ENCODE measurements around the gene JPH2.
"Not testable (repeated sequence)": the region's sequence is repeated elsewhere in the genome, so short reads cannot be mapped to it uniquely, and the experiment has no call there.

JPH2 gene

DNA sequence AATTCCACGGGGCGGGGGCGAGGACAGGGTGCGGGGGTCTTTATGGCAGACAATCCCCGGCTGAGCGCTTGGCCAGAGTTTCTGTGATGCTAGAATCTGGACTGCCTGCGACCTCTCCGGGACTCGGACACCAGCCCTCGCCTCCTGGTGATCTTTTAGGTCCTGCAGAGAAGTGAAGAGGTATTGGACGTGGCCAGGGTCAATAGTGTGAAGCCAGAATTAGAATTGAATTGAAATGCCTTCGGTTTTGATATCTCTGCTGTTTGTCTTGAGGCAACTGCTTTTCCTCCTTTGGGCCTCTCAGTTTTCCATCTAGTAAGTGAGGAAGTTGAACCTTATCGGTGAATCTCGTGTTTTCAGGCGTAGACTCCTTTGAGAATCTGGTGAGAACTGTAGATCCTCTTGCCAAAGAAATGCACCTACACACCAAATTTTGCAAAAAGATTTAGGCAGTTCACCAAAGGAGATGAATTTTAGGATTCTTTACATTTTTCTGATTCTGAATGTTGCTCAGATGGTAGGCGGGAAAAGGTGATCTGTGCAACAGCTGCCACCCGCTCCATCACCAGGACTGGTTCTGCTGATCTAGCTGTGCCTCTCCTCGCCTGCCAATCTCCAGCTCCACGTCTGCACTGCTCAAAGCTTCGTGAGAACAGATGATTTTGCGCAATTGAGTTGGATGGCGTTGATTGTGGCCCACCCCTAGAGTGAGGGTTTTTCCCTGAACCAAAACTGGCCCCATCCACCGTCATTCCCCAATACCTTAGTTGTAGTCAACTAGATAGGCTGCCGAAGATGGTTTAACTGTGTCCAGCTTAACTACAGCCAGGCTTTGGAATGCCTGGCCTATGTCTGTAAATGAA lies 24.4 kb upstream of the JPH2 start:
- DNase-seq: peak; percentile 71

DNA sequence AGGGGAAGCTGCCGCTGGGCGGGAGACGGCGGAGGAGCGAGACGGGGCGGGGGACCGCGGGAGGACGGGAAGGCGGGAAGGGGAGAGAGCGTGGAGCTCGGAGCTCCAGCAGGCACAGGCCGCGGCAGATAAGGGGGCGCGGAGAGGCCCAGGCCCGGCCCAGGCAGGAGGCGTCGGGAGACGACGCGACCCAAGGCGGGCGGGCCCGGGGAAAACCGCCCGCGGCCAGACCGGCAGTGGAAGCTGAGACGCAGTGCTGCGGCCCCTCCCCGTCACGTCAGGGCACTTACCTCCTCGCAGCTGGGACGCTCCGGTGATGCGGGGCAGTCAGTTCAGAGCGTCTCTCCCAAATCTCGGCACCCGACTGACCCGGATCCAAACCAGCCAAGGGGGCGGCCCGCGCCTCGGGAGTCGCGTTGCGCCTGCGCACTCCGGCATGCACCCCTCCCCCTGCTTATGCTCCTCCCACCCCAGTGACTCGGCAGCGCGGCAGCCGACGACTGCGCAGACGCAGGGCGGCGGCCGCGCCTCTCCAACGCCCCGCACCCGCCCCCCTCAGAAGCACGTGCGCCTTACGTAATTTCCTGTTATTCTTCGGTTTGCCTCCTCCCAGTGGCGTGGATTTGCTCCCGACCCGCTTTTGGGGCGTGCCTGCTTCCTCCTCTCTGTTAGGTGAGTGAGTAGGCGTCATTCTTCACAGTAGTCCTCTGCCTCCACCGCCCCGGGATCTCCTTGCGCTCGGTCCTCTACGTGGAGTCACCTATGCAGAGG lies 23.6 kb upstream of the JPH2 start, which contains the start of gene OSER1:
Gene OSER1 (minus strand): TSS at position 366 of the 771 bp plus-strand sequence. CDS start 3,814 bp downstream, outside the sequence.
- DNase-seq: peak; percentile 100

DNA sequence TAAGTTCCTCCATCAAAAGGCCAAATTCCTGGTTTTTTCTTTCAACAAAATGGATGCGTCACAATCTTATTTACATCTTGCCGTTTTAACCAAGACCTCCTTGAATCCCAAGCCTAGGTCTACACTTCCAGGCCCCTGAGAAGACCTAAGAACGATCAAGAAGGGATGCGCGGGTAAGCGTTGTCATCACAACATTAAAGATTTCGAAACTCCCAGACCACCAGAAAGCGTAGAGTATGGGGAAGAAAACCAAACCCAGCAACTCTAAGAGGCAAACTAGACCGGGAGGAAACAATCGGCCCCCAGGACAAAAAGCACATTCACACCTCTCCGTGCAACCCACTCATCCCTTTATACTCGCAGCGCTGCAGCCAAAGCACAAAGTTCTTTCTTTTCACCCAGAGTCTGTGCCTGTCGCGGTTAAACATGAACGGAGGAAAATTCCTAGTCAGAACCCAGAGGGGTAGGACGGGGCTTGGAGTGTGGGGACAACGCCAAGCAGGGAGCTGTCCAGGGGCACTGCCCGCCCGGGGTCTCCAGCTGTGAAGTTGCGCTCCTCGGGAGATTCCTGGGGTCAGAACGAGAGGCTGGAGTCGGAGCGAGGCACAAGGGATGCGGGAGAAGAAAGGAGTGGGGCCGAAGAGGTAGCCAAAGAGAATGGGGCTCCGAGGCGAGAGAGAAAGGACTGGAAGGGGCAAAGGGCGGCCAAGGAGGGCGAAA lies 22.9 kb upstream of the JPH2 start:
- peak; percentile 64 for DNase-seq

DNA sequence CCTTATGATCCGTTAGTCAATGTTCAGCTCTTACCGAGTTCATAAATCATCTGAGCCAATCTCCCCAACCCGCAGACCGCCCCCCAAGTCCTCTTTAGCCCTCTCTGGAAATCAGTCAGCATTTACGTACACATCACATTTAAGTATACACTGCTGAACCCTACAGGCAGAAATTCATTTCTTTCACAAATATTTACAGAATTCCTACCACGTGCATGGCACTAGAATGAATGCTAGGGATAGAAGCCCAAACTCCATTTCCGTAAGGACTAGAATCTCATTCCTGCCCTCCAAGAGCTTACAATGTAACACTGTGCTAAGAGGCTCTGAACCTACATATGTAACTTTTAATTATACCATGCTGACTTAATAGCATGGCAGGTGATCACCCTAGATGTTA lies 21.8 kb upstream of the JPH2 start:
- DNase-seq: peak; percentile 21

DNA sequence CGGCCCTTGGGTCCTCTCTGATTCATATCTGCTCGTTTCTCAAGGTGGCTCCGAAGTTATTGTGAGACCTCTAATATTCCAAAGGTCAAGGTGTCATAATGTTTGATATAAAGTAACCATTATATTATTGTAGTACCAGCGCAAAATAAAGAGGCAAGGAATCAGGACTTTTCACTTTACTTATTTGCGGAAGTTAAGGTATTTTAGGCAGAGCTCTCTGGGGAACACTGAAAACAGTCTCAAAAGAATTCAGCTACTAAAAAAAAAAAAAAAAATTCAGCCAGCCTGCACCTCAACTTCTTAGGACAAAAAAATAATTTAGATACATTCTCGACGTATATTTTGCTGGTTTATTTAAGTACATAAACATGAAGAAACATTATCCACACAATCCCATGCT lies 21.2 kb upstream of the JPH2 start:
- DNase-seq: no peak

DNA sequence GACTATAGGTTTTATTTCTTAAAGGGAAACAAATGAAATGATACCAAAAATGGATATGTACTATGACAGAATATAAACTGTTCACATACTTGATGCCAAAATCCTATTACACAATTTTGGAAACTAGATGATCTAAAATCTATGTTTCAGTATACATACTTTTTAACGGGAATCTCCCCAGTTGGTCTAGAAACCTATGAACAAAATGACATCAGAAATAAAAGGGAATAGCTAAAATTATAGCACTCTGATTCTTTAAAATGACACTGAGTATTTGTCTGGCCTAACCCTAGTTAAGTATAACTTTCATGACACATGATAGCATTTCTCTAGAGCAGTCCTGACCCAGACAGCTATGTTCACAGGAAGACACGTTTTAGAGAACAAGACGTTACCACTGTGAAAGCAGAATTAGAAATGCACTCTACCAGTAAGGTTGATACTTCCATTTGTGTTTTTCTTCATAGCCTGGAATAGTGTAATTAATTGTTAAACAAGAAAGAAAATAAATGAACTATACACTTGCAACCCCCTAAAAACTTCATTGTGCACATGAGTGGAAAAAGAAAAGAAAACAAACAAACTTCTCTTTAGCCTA lies 20.2 kb upstream of the JPH2 start:
- DNase-seq: no peak

DNA sequence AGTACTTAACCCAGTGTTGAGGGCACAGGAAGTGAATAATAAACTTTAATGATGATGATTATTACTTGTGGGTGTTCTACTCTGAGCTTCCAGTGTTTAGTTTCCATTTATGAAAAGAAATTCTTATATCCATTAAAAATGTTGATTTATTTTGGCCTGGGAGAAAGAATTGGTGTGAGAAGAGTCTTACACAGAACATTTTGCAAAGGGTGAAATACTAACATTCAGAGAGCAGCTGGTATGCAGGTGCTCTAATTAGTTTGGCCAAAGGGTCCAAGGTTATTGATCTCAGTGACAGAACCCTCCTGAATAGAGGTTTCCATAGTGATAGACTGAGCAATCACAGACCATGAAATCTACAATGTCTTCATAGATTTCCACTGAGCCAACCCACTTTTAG lies 19.1 kb upstream of the JPH2 start:
- DNase-seq: no peak

DNA sequence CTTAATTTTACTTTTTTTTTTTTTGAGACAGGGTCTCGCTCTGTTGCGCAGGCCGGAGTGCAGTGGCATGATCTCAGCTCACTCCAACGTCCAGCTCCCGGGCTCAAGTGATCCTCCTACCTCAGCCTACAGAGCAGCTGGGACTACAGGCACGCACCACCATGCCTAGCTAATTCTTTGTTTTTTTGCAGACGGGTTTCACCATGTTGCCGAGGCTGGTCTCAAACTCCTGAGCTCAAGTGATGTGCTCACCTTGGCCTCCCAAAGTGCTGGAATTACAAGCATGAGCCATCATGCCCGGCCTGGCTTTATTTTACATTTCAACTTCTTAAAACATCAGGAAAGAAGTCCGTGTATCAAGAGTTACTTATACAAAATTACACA lies 17.8 kb upstream of the JPH2 start:
- peak; percentile 23 for DNase-seq

DNA sequence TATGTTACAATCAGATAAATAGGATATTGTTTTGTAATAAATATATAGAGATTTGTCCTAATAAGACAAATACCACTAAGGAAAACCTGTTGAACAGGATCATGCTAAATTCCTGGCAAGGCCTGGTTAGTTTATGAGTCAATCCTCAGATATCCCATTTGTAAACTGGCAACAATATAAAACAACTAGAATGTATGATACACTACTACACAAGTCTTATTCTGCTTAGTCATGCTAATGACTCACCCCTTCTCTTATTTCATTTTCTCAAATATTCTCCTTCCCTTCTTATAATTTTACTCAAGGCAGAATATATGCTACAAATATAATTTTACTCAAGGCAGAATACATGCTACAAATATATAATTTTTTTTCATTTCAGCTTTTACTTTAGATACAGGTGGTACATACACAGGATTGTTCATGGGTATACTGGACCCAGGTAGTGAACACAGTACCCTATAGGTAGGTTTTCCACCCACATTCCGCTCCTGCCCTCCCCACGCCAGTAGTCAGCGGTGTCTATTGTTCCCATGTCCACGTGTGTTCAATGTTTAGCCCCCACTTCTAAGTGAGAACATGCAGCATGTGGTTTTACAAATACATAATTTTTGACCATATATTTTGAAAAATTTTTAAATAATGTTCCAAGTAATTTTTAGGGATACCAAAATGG lies 17.3 kb upstream of the JPH2 start:
- peak; percentile 93 for DNase-seq

DNA sequence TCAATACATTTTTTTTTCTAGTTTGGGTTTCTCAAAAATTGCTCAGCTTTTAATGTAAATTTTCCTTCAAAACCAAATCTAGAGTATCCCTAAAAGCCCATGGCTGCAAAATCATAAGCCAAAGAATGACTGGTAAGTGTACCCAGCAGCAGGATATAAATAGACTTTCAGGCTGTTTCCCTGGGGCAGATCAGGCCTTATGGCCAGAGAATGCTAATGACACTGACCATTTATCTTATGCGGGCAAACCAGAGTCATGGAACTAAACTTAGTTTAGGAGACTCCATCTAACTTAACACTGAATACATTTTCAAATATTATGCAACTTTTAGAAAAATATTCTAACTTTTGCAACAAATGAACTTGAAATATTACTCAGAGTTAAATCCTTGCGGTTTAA lies 16.2 kb upstream of the JPH2 start:
- DNase-seq: no peak

DNA sequence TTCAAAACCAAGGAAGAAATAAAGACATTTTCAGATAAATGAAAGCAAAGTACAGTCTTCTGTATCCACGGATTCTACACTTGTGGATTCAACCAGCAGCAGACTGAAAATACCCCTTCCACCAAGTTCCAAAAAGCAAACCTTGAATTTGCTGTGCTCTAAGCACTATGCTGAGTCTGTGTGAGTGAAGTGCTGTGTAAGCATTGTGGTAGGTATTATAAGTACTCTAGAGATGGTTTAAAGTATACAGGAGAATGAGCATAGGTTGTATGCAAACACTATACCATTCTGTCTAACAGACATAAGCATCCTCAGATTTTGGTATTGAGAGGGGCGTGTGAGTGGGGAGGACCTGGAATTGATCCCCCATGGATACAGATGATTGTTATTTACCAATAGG lies 14.0 kb upstream of the JPH2 start:
- no peak for DNase-seq

DNA sequence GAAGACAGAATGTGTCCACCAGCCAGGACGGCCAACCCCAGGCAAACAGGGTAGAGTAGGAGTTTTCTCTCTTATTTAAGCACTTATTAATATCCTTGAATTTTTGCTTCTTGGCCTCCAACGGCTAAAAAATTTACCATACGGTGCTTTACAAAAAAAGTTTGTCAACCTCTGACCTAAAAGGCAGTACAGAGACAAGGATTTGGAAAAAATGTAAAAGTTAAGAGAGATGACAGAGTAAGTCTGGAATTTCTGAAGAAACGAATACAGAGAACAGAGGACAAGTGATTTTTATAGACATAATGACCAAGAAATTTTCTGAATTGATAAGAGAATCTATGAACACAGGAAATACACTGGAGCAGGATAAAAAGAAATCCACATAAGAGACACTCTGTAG lies 13.4 kb upstream of the JPH2 start:
- DNase-seq: no peak

DNA sequence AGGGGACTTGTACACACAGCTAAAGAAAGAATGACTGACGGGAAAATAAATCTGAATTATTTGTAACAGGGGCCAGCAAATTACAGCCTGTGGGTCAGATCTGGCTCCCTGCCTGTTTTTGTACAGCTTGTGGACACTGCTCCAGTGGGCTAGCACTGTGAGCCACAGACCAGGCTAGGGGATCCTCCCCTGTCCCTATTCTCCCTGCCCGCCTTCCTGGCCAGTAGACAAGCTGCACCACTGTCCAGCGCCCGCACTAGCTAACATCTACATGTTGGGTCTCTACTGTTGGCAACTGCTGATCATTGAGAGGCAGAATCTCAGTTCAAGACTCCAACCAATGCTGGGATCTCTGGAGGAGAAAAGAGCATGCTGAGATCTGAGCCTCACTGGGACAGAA lies 12.9 kb upstream of the JPH2 start:
- no peak for DNase-seq

DNA sequence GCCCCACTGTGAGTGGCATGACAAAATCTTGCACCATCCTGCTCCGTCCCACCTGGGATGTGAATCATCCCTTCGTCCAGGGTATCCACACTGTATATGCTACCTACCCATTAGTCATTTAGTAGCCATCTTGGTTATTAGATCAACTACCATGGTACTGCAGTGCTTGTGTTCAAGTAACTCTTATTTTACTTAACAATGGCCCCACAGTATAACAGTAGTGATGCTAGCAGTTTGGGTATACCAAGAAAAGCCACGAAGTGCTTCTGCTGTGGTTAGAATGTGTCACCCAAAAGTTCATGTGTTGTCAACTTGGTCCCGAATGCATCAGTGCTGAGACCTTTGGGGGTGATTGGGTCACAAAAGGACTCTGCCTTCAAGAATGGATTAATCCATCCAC lies 11.9 kb upstream of the JPH2 start:
- DNase-seq: no peak

DNA sequence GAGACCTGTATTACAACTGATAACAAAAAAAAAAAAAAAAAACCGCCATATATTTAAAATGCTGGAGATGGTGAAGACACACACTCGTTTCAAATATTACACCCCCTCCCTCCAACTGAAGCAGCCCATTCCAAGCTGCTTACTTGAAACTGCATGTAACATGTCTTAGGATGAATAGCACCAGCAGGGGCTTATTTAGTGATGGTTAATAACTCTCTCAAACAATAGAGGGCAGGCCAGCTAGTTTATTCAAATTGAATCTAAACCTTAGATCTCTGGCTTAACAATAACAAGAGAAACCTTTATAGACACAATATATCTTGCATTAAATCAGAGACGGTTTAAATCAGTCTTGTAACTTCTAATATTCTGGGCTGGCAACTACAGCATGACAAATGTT lies 9.3 kb upstream of the JPH2 start:
- peak; percentile 18 for DNase-seq

DNA sequence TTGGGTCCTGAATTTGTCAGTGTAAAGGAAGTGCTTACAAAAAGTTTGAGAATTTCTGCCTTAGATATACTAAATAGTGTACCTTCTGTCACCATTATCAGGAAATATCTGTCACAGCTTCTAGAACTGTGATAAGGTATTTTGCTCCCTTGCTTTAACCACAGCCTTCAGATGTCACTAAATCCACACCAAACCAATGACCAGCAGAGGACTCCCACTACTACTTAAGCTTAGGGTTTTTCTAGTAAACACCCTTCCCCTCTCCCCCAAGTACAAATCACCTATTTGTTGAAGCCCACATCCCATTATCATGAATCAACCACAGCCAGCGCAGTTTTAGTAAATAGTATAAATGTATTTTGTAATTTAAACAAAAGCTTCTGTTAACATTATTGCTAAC lies 8.6 kb upstream of the JPH2 start:
- DNase-seq: no peak

DNA sequence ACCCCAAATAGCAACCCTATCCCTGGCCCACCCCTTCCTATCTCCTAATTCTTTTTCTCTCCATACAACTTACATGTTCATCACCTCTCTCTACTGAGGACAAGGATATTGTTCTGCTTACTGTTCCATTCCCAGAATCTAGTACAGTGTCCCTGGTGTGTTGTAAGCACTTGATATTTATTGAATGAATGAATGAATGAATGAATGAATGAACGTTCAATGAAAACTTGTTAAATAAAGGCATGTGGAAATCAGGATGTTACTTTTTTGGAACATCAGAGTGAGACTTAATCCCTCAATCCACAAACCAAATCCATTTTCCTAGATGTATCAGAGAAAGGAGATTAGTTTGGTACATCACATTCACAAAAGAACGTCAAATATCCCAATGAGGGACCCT lies 6.8 kb upstream of the JPH2 start:
- no peak for DNase-seq

DNA sequence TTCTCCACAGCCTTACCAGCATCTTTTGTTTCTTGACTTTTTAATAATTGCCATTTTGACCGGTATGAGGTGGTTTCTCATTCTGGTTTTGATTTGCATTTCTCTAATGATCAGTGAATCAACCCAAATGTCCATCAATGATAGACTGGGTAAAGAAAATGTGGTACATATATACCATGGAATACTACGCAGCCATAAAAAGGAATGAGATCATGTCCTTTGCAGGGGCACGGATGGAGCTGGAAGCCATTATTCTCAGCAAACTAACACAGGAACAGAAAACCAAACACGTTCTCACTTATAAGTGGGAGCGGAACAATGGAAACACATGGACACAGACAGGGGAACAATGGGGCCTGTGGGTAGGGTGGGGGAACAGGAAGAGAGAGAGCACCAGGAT lies 4.7 kb upstream of the JPH2 start:
- DNase-seq: not testable (repeated sequence)

DNA sequence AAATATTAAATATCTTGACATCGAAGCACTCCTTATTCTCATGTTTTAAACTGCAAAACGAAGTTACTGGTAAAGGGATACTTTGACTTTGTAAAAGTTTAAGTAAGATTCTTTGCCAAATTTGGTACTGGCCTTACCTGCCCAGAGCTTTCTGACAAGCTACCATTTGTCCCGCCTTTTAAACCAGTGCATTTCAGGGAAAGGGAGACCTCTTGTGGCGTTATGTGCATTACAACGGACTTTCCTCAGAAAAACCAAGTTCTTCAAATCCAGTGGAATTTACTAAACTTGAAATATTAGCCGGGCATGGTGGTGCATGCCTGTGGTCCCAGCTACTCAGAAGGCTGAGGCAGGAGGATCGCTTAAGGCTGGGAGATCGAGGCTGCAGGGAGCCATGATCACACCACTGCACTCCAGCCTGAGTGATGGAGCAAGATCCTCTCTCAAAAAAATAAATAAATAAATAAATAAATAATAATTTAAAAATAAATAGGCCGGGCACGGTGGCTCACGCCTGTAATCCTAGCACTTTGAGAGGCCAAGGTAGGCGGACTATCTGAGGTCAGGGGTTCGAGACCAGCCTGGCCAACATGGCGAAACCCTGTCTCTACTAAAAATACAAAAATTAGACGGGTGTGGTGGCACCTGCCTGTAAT lies 3.3 kb upstream of the JPH2 start:
- DNase-seq: peak; percentile 87

DNA sequence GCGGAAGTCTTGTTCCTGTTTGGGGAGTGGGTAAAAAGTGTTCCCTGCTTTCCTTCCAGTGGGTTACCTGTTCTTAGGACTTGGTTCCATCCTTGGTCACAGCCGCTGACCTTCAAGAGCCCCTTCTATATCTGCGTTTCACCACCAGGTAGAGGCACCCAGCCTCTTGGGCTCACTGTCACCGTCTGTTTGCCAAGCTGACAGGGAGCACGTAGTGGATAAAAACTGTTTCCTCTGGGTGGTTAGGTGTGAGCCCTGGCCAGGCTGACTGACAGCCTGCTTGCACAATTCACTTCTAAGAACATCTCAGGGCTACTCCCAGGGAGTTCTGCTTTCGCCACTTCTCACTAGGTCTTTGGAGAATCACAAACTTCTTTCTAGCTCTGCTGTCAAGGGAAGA lies 1.8 kb upstream of the JPH2 start:
- no peak for DNase-seq

DNA sequence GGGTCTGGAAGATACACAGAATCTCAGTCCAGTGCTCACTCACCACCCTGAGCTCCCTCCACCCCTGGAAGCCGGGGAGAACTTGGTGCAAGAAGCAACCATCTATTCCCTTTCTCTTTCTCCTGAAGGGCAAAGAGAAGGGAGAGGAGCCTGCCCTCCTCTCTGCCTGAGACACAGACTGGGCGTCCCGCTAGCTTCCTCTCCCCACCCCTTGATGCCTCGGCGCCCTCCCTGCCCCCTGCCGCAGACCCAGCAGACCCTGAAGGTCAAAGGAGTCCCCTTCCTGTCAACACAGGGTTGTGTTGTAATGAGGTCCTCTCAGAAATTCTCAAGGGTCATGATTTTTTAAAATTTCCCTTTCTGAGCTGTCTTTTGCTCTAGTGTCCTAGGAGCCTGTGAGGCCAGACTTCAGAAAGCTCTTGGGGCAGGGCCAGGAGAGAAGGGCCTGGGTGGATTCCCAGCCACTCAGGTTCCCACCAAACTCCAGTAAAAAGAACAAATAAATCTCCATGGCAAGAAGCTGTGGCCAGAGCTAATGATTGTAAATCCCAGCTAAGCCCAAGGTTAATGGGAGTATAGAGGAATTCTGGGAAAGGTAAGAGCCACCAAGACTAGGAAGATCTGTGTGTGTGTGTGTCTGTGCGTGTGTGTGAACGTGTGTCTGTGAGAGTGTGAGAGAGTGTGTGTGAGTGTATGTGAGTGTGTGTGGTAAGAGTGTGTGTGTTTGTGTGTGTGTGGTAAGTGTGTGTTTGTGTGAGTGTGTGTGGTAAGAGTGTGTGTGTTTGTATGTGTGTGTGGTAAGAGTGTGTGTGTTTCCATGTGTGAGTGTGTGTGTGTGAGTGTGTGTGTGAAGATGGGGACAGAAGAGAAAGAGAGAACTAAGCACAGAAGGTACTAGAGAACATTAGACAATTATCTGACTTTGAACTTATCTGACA lies 1.1 kb upstream of the JPH2 start:
- no peak for DNase-seq

Data from DMS53 (cell line).